Rectal smooth muscle tissue (tissue), 1 donor: ENCODE results near the gene PHF2.

Source experiments
- H3K27ac ChIP-seq: one replicate; pipeline ENCODE4 v1.7.0; 2013; ENCODE audit warnings: low read depth, low read length, inconsistent platforms
- H3K27me3 ChIP-seq: one replicate; pipeline ENCODE4 v1.7.0; 2013; ENCODE audit warnings: low read length; ENCODE audit not compliant: control insufficient read depth, insufficient read depth
- H3K36me3 ChIP-seq: one replicate; pipeline ENCODE4 v1.7.0; 2013; ENCODE audit warnings: low read length; ENCODE audit not compliant: control insufficient read depth, insufficient read depth
- H3K4me1 ChIP-seq: one replicate; pipeline ENCODE4 v1.7.0; 2013; ENCODE audit warnings: low read length; ENCODE audit not compliant: control insufficient read depth, insufficient read depth
- H3K4me3 ChIP-seq: one replicate; pipeline ENCODE4 v1.7.0; 2013; ENCODE audit warnings: low read length
- H3K9ac ChIP-seq: one replicate; pipeline ENCODE4 v1.7.0; 2013; ENCODE audit warnings: low read length

The PHF2 gene

GRCh38 chr9:93682155-93682968 is 106.0 kb downstream of the PHF2 start:
- Histone ChIP-seq H3K4me1 (no peaks in the 10 kb centered on the region), H3K27me3 (no peaks in the 10 kb centered on the region), H3K27ac (no peak overlapping the region), H3K9ac (no peak overlapping the region), H3K4me3 (no peak overlapping the region), H3K36me3 (no peaks in the 10 kb centered on the region)

- no peak overlapping the region for H3K9ac ChIP-seq
- H3K36me3 ChIP-seq = no peaks in the 10 kb centered on the region
- no peak overlapping the region for H3K4me3 ChIP-seq
- no peak overlapping the region for H3K27ac ChIP-seq
- no peaks in the 10 kb centered on the region for H3K4me1 ChIP-seq
- H3K27me3 ChIP-seq = no peaks in the 10 kb centered on the region
Measured at GRCh38 chr9:93683331-93684134, 107.1 kb downstream of the PHF2 start.

- no peak overlapping the region for H3K9ac ChIP-seq
- no peak overlapping the region for H3K27ac ChIP-seq
- H3K4me1 ChIP-seq = no peaks in the 10 kb centered on the region
- H3K4me3 ChIP-seq = no peak overlapping the region
- H3K27me3 ChIP-seq = no peaks in the 10 kb centered on the region
- H3K36me3 ChIP-seq = no peaks in the 10 kb centered on the region
Measured at GRCh38 chr9:93684161-93684765, 107.9 kb downstream of the PHF2 start.

GRCh38 chr9:93684806-93685543 is 108.6 kb downstream of the PHF2 start:
- no peaks in the 10 kb centered on the region for H3K4me1 ChIP-seq
- no peak overlapping the region for H3K4me3 ChIP-seq
- no peaks in the 10 kb centered on the region for H3K27me3 ChIP-seq
- no peak overlapping the region for H3K27ac ChIP-seq
- no peak overlapping the region for H3K9ac ChIP-seq
- H3K36me3 ChIP-seq = no peaks in the 10 kb centered on the region

GRCh38 chr9:93686127-93686879 is 109.9 kb downstream of the PHF2 start:
- no peak overlapping the region for H3K27ac ChIP-seq
- H3K4me3 ChIP-seq = no peak overlapping the region
- no peaks in the 10 kb centered on the region for H3K36me3 ChIP-seq
- no peak overlapping the region for H3K9ac ChIP-seq
- H3K4me1 ChIP-seq = no peaks in the 10 kb centered on the region
- no peaks in the 10 kb centered on the region for H3K27me3 ChIP-seq

GRCh38 chr9:93686880-93687236 is 110.5 kb downstream of the PHF2 start:
- Histone ChIP-seq H3K4me3 (no peak overlapping the region), H3K4me1 (no peaks in the 10 kb centered on the region), H3K36me3 (no peaks in the 10 kb centered on the region), H3K9ac (no peak overlapping the region), H3K27me3 (no peaks in the 10 kb centered on the region), H3K27ac (no peak overlapping the region)

- H3K4me1 ChIP-seq = no peaks in the 10 kb centered on the region
- H3K27me3 ChIP-seq = no peaks in the 10 kb centered on the region
- H3K9ac ChIP-seq = no peak overlapping the region
- H3K36me3 ChIP-seq = no peaks in the 10 kb centered on the region
- H3K4me3 ChIP-seq = no peak overlapping the region
- H3K27ac ChIP-seq = no peak overlapping the region
Measured at GRCh38 chr9:93690618-93691017, 114.2 kb downstream of the PHF2 start.

GRCh38 chr9:93693129-93693528 is 116.7 kb downstream of the PHF2 start:
- no peaks in the 10 kb centered on the region for H3K4me1 ChIP-seq
- H3K27me3 ChIP-seq = no peaks in the 10 kb centered on the region
- no peak overlapping the region for H3K9ac ChIP-seq
- H3K36me3 ChIP-seq = no peaks in the 10 kb centered on the region
- no peak overlapping the region for H3K27ac ChIP-seq
- no peak overlapping the region for H3K4me3 ChIP-seq

- Histone ChIP-seq H3K9ac (no peak overlapping the region), H3K27me3 (no peaks in the 10 kb centered on the region), H3K36me3 (no peaks in the 10 kb centered on the region), H3K4me3 (no peak overlapping the region), H3K27ac (no peak overlapping the region), H3K4me1 (no peaks in the 10 kb centered on the region)
Measured at GRCh38 chr9:93697352-93698139, 121.2 kb downstream of the PHF2 start.

- H3K27ac ChIP-seq = no peak overlapping the region
- H3K4me3 ChIP-seq = no peak overlapping the region
- no peaks in the 10 kb centered on the region for H3K4me1 ChIP-seq
- no peak overlapping the region for H3K9ac ChIP-seq
- H3K27me3 ChIP-seq = no peaks in the 10 kb centered on the region
- no peaks in the 10 kb centered on the region for H3K36me3 ChIP-seq
Measured at GRCh38 chr9:93698140-93698908, 121.9 kb downstream of the PHF2 start.

GRCh38 chr9:93699650-93700049 is 123.3 kb downstream of the PHF2 start:
- H3K4me3 ChIP-seq = no peak overlapping the region
- H3K4me1 ChIP-seq = no peaks in the 10 kb centered on the region
- no peak overlapping the region for H3K9ac ChIP-seq
- H3K27me3 ChIP-seq = no peaks in the 10 kb centered on the region
- no peaks in the 10 kb centered on the region for H3K36me3 ChIP-seq
- H3K27ac ChIP-seq = no peak overlapping the region
